Measurements from ENCODE around the gene RAB2B. TPM values are rescaled to one million over a fixed set of nuclear protein-coding genes. Genes with fewer than 3 reads are reported as not detected.

Gene RAB2B
- total and polyA plus RNA-seq, 12 donors, result 14.0 to 50.6 (median 30.0) TPM

DNA sequence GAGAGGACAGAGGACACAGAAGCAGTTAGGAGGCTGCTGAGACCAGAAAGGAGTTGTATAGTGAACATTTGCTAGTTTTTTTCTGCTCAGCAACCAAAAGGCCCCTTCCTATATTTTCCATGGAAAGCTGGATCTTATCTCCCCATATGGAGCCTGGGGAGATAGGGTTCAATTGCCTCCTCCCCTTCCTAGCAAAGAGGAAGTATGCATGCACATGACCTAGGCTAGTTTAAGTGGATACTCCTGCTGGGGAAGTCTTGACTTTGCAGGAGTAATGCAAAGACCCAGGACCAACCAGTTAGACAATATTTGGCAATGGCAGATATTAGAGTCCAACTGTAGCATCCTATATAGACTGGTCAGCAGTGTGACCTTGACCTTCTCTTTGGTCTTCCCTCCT is 35.9 kb downstream of the RAB2B start:
- DNase-seq, result no peak
- H3K27me3 ChIP-seq, result no peaks in the 10 kb centered on the region
- H3K4me1 ChIP-seq (replicated peaks in 1 of 2), result peaks cover 6 to 22% of the 10 kb centered on the region in 2 donors
- no peak overlapping the region for H3K27ac ChIP-seq
- H3K9me3 ChIP-seq (replicated peaks in 1 of 3), result no peaks in the 10 kb centered on the region
- no peak for TF ChIP-seq CTCF (IDR thresholded peaks at IDR 0.05)
- TF ChIP-seq POLR2A (IDR thresholded peaks at IDR 0.05), result no peak
- H3K36me3 ChIP-seq (replicated peaks in 1 of 2), result no peaks in the 10 kb centered on the region
- intact Hi-C loops (cut with DNase I), result no loop called here
- no peak overlapping the region for H3K4me3 ChIP-seq

GRCh38 chr14:21437063-21437901 is 39.5 kb downstream of the RAB2B start:
- Histone ChIP-seq H3K4me3 (peak overlapping the region; percentile 42 to 80 (median 70)), H3K4me1 (replicated peaks in 1 of 2) (peaks cover 5 to 33% of the 10 kb centered on the region in 2 donors), H3K27ac (peak overlapping the region; percentile 68 to 96 (median 92)), H3K36me3 (replicated peaks in 1 of 2) (no peaks in the 10 kb centered on the region), H3K9me3 (replicated peaks in 1 of 3) (no peaks in the 10 kb centered on the region), H3K27me3 (no peaks in the 10 kb centered on the region)
- DNase-seq, result peak; percentile 95 to 100 (median 99)
- 3 to 9% (median 3%) methylated on average over 20 to 33 of the region's 33 CpGs for WGBS, 4 donors
- TF ChIP-seq CTCF (IDR thresholded peaks at IDR 0.05) (no peak), POLR2A (IDR thresholded peaks at IDR 0.05) (peak in 1 of 2 donors; percentile 73)
- intact Hi-C loops (cut with DNase I), result no loop called here

- 0 to 2% (median 1%) methylated on average over 11 of the region's 11 CpGs for WGBS, 4 donors
- no peak for DNase-seq
- peak overlapping the region in 4 of 5 donors; percentile 90 to 96 (median 92) for H3K27ac ChIP-seq
- peaks cover 0 to 33% of the 10 kb centered on the region in 2 donors for H3K4me1 ChIP-seq (replicated peaks in 1 of 2)
- intact Hi-C loops (cut with DNase I), result no loop called here
- H3K9me3 ChIP-seq (replicated peaks in 1 of 3), result no peaks in the 10 kb centered on the region
- no peak for TF ChIP-seq CTCF (IDR thresholded peaks at IDR 0.05)
- no peak for TF ChIP-seq POLR2A (IDR thresholded peaks at IDR 0.05)
- H3K36me3 ChIP-seq (replicated peaks in 1 of 2), result peaks cover 0 to under 1% of the 10 kb centered on the region in 2 donors
- H3K4me3 ChIP-seq, result peak overlapping the region; percentile 42 to 80 (median 70)
- no peaks in the 10 kb centered on the region for H3K27me3 ChIP-seq
Observed at GRCh38 chr14:21436567-21437062, 40.1 kb downstream of the RAB2B start.

GRCh38 chr14:21431126-21431525 is 45.6 kb downstream of the RAB2B start:
- intact Hi-C loops (cut with DNase I), result no loop called here
- H3K27me3 ChIP-seq, result no peaks in the 10 kb centered on the region
- TF ChIP-seq CTCF (IDR thresholded peaks at IDR 0.05), result no peak
- TF ChIP-seq POLR2A (IDR thresholded peaks at IDR 0.05), result no peak
- WGBS, 4 donors, result 96 to 100% (median 100%) methylated on average over 2 of the region's 2 CpGs; no CpG with 5 or more reads in 1 of the 4 donors
- no peak overlapping the region for H3K27ac ChIP-seq
- peaks cover 0 to 18% of the 10 kb centered on the region in 2 donors for H3K4me1 ChIP-seq (replicated peaks in 1 of 2)
- DNase-seq, result no peak
- H3K9me3 ChIP-seq (replicated peaks in 1 of 3), result no peaks in the 10 kb centered on the region
- no peak overlapping the region for H3K4me3 ChIP-seq
- H3K36me3 ChIP-seq (replicated peaks in 1 of 2), result peaks cover 0 to 56% of the 10 kb centered on the region in 2 donors
